Activated CD4-positive, alpha-beta T cell treated with anti-CD3 and anti-CD28 coated beads for 24 hours (primary cell): Measurements from ENCODE around the gene CFAP74.

Experiments
- DNase-seq, 2 donors: peaks; one replicate each; pipeline ENCODE4 v3.0.0-alpha.2; 2020; ENCODE audit warnings: low read depth in 2 of 2

The CFAP74 gene

DNA sequence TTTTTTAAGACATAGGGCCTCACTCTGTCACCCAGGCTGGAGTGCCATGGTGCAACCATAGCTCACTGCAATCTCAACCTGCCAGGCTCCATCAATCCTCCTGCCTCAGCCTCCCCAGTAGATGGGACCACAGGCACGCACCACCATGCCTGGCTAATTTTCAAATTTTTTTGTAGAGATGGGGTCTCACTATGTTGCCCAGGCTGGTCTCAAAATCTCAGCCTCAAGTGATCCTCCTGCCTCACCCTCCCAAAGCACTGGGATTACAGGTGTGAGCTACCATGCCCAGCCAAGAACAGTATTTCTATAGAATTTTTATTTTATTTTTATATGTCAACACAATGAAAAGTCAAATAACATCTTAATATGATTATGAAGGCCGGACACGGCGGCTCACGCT lies 123.6 kb downstream of the CFAP74 start:
- no peak for DNase-seq

- no peak for DNase-seq
Observed at GRCh38 chr1:1877865-1878436, 125.6 kb downstream of the CFAP74 start.

DNA sequence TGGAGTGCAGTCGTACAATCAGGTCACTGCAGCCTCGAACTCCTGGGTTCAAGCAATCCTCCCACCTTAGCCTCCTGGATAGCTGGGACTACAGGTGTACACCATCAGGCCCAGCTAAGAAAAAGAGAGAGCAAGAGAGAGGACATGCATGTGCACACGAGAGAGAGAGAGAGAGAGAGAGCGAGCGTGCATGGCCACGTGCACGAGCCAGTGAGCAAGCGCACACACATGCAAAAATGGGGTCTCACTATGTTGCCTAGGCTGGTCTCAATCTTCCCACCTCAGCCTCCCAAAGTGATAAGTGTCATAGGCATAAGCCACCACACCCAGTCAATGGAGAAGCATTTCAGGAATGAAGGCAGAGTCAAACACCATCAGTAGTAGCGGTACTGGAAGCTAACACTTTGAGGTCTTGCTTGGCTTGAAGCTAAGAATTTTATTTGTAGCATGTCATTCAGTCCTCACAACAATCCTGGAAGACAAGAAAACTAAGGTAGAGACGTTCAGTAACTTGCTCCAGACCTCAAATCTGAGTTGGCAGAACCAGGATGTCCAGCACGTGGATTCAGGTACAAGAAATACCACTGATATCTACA lies 127.2 kb downstream of the CFAP74 start:
- no peak for DNase-seq

- no peak for DNase-seq
Observed at GRCh38 chr1:1875932-1876331, 127.7 kb downstream of the CFAP74 start.

DNA sequence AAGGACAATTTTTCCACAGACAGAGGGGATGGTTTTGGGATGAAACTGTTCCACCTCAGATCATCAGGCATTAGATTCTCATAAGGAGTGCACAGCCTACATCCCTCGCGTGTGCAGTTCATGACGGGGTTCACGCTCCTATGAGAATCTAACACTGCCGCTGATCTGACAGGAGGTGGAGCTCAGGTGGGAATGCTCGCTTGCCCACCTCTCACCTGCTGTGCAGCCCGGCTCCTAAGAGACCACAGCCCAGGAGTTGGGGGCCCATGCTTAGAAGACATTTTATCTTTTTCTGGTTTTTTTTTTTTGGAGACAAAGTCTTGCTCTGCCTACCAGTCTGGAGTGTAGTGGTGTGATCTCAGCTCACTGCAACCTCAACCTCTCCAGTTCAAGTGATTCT lies 128.7 kb downstream of the CFAP74 start:
- no peak for DNase-seq

DNA sequence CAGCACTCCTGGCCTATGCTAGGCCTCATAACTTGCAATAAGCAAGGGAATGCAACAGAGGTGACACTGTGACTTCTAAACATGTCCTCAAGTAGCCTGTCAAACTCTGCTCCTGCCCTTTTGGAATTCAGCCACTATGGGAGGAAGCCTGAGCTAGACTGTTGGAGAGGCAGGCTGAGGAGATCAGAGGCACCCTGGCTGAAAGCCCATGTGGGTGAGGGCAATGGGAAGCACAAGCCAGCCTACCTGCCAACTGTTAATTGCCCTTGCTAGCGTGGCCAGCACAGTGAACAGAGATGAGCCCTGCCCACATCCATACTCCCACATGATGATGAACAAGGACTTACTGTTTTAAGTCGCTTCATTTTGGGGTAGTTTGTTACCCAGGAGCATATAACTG lies 130.4 kb downstream of the CFAP74 start:
- no peak for DNase-seq

- no peak for DNase-seq
Observed at GRCh38 chr1:1872329-1872994, 131.1 kb downstream of the CFAP74 start.
